K562 (cell line): ENCODE measurements around the gene FCHO1. TPM values are rescaled to one million over a fixed set of nuclear protein-coding genes. Genes with fewer than 3 reads are reported as not detected.

Experiments
- CBX1 ChIP-seq: sonication (generic); IDR thresholded peaks from 2 replicates; pipeline ENCODE4 v1.6.1; 2016; ENCODE audit warnings: antibody characterized with exemption, low read depth, mild to moderate bottlenecking
- CHD4 ChIP-seq: fragments of 200-600 bp; sonication (generic); IDR thresholded peaks from 3 replicates; pipeline ENCODE4 v1.6.1; 2012; ENCODE audit warnings: low read depth, mild to moderate bottlenecking, mixed read lengths, low read length, inconsistent platforms; ENCODE audit not compliant: insufficient read depth, insufficient replicate concordance, poor library complexity, severe bottlenecking
- HDAC3 ChIP-seq: fragments of 450-650 bp; IDR thresholded peaks from 2 replicates; pipeline ENCODE4 v1.6.1; 2018; ENCODE audit warnings: borderline replicate concordance, mild to moderate bottlenecking, moderate library complexity; ENCODE audit not compliant: partially characterized antibody
- HLTF ChIP-seq: fragments of 450-650 bp; IDR thresholded peaks from 2 replicates; pipeline ENCODE4 v1.6.1; 2016
- HSF4 ChIP-seq: fragments of 250-450 bp; sonication (Bioruptor Pico); IDR thresholded peaks from 2 replicates; pipeline ENCODE4 v2.1.2; 2022; ENCODE audit warnings: mild to moderate bottlenecking, moderate library complexity, borderline replicate concordance
- KDM2B ChIP-seq: fragments of 250-450 bp; sonication (Bioruptor Pico); IDR thresholded peaks from 2 replicates; pipeline ENCODE4 v1.8.0; 2021; ENCODE audit warnings: mild to moderate bottlenecking, moderate library complexity
- NCOA4 ChIP-seq: fragments of 450-650 bp; IDR thresholded peaks from 2 replicates; pipeline ENCODE4 v1.6.1; 2018; ENCODE audit warnings: mild to moderate bottlenecking; ENCODE audit not compliant: partially characterized antibody
- RFX1 ChIP-seq: fragments of 450-650 bp; IDR thresholded peaks from 2 replicates; pipeline ENCODE4 v1.6.1; 2016; ENCODE audit warnings: mild to moderate bottlenecking, moderate library complexity
- SAP30 ChIP-seq: fragments of 200-600 bp; sonication (generic); IDR thresholded peaks from 2 replicates; pipeline ENCODE4 v1.6.1; 2012; ENCODE audit warnings: borderline replicate concordance, low read depth, mild to moderate bottlenecking, moderate library complexity, low read length, control low read depth, inconsistent platforms; ENCODE audit not compliant: insufficient read depth, poor library complexity, severe bottlenecking
- SMAD2 ChIP-seq: fragments of 150-350 bp; IDR thresholded peaks from 2 replicates; pipeline ENCODE4 v1.6.1; 2014; ENCODE audit warnings: low read depth, mild to moderate bottlenecking, low read length
- SP1 ChIP-seq: sonication (generic); formaldehyde crosslinking; IDR thresholded peaks from 2 replicates; pipeline ENCODE4 v1.8.1; 2022; ENCODE audit warnings: mild to moderate bottlenecking, missing genetic modification reagents
- TEAD2 ChIP-seq: fragments of 450-650 bp; IDR thresholded peaks from 2 replicates; pipeline ENCODE4 v1.6.1; 2016; ENCODE audit warnings: missing genetic modification characterization, control low read depth, missing compliant biosample characterization
- ZC3H4 ChIP-seq: sonication (generic); formaldehyde crosslinking; IDR thresholded peaks from 2 replicates; pipeline ENCODE4 v1.9.0; 2021; ENCODE audit warnings: missing genetic modification reagents, borderline replicate concordance
- ZKSCAN8 ChIP-seq: fragments of 200-800 bp; sonication (Bioruptor generic); IDR thresholded peaks from 2 replicates; pipeline ENCODE4 v1.6.1; 2016; ENCODE audit warnings: missing genetic modification characterization, missing compliant biosample characterization
- ZNF253 ChIP-seq: fragments of 250-450 bp; sonication (Bioruptor Pico); conservative IDR thresholded peaks from 2 replicates; pipeline ENCODE4 v1.6.1; 2021; ENCODE audit warnings: mild to moderate bottlenecking
- ZNF263 ChIP-seq: sonication (generic); formaldehyde crosslinking; IDR thresholded peaks from 2 replicates; pipeline ENCODE4 v1.8.0; 2022; ENCODE audit warnings: mild to moderate bottlenecking, missing genetic modification reagents, borderline replicate concordance
- ZNF644 ChIP-seq: fragments of 200-800 bp; sonication (Bioruptor generic); IDR thresholded peaks from 2 replicates; pipeline ENCODE4 v1.6.1; 2016; ENCODE audit warnings: low read depth, missing genetic modification characterization, missing compliant biosample characterization
- ZNF695 ChIP-seq: fragments of 450-650 bp; formaldehyde crosslinking; IDR thresholded peaks from 2 replicates; pipeline ENCODE4 v1.4.0; 2020; ENCODE audit warnings: mild to moderate bottlenecking, moderate library complexity
- polyA plus RNA-seq, 8 experiments: library from polyadenylated mRNA; depleted of rRNA in 4 of 8; stranded (reverse) in 5 of 8; unstranded in 3 of 8; fragments of >200 nt; fragmentation: Nextera tagmentation in 2 of 8; fragmentation: Illumina TruSeq in 1 of 8; extraction: Ambion mirVana in 2 of 8; extraction: Trizol in 1 of 8; gene quantifications; 2 replicates each; pipeline versions ENCODE4 v1.2.1 to v1.2.3, GENCODE V29; 2011 to 2014; ENCODE audit warnings: inconsistent platforms in 1 of 8, missing spikeins in 1 of 8
- total RNA-seq, 7 experiments: library from RNA; depleted of rRNA in 6 of 7; stranded (reverse); fragments of >200 nt in 6 of 7; fragmentation: Illumina TruSeq in 2 of 7; extraction: Trizol in 2 of 7; gene quantifications; 2 replicates each; pipeline versions ENCODE4 v1.2.1 to v1.2.3, GENCODE V29; 2011 to 2021; ENCODE audit warnings: low replicate concordance in 1 of 7
- TF ChIP-seq, protein P1 (sequence below): fragments of 250-450 bp; sonication (Bioruptor Pico); IDR thresholded peaks from 2 replicates; pipeline ENCODE4 v1.8.0; 2021; ENCODE audit warnings: mild to moderate bottlenecking, moderate library complexity
- TF ChIP-seq, protein P2 (sequence below): fragments of 450-650 bp; formaldehyde crosslinking; IDR thresholded peaks from 2 replicates; pipeline ENCODE4 v1.4.0; 2022; ENCODE audit warnings: missing genetic modification characterization
- TF ChIP-seq, protein P3 (sequence below), 2 experiments: fragments of 450-650 bp; IDR thresholded peaks; 2 replicates each; pipeline ENCODE4 v1.6.1; 2018; ENCODE audit warnings: mild to moderate bottlenecking in 2 of 2, low read depth in 1 of 2; ENCODE audit not compliant: partially characterized antibody in 2 of 2

FCHO1 gene
- total and polyA plus RNA-seq, 9 of the 15 experiments (the other 6 are each of a cell fraction or from before 2014, with no cell fraction given) = 0.21 to 58.9 (median 18.3) TPM

DNA sequence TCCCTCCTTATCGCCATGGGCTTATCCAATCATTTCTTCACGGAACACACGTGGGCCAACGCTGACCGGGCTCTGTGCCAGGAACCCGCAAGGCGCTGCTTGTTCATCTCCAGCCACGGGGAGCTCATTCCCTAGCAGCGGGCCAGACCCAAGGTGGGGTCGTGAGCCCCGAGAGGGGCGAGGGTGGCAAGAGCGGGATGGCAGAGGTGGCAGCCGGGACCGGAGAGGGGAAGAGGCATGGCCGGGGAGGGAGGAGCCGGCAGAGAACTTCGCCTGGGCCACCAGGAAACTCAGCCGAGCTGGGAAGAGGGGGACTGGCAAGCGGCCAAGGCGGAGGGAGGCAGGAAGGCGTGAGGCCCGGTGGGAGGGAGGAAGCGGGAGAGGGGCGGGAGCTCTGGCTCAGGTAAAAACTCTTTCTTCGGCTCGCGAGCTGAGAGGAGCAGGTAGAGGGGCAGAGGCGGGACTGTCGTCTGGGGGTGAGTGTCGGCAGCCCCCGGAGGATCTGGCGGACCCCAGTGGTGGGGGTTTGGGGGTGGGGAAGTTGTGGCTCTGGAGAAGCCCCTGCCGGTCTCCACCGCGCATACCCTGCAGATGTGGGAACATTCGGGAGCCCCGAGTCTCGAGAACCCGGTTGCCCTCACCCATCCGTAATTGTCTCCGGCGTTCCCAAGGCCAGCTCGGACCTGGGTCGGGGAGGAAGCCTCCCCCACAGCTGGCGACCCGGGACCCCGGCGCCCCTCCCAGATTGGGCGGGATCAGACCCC lies 43.6 kb downstream of the FCHO1 start, which contains the start of gene B3GNT3 (continued):
- TF ChIP-seq, protein P1, sequence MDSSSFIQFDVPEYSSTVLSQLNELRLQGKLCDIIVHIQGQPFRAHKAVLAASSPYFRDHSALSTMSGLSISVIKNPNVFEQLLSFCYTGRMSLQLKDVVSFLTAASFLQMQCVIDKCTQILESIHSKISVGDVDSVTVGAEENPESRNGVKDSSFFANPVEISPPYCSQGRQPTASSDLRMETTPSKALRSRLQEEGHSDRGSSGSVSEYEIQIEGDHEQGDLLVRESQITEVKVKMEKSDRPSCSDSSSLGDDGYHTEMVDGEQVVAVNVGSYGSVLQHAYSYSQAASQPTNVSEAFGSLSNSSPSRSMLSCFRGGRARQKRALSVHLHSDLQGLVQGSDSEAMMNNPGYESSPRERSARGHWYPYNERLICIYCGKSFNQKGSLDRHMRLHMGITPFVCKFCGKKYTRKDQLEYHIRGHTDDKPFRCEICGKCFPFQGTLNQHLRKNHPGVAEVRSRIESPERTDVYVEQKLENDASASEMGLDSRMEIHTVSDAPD (CRISPR knock-in tag) = no peak
- TF ChIP-seq CBX1 (peak; percentile 95), ZNF253 (CRISPR knock-in tag) (no peak), CHD4 (peak; percentile 82), HLTF (no peak), ZNF695 (CRISPR knock-in tag) (no peak), ZC3H4 (no peak), HSF4 (CRISPR knock-in tag) (no peak), SP1 (CRISPR knock-in tag) (0 out of 2 replicates have a peak, but pooled peaks have one; percentile 24), RFX1 (no peak), SAP30 (no peak), ZNF644 (tag) (no peak), HDAC3 (no peak), KDM2B (CRISPR knock-in tag) (no peak), NCOA4 (no peak), TEAD2 (tag) (no peak), ZNF263 (no peak), ZKSCAN8 (CRISPR knock-in tag) (no peak), SMAD2 (no peak)
- TF ChIP-seq, protein P2, sequence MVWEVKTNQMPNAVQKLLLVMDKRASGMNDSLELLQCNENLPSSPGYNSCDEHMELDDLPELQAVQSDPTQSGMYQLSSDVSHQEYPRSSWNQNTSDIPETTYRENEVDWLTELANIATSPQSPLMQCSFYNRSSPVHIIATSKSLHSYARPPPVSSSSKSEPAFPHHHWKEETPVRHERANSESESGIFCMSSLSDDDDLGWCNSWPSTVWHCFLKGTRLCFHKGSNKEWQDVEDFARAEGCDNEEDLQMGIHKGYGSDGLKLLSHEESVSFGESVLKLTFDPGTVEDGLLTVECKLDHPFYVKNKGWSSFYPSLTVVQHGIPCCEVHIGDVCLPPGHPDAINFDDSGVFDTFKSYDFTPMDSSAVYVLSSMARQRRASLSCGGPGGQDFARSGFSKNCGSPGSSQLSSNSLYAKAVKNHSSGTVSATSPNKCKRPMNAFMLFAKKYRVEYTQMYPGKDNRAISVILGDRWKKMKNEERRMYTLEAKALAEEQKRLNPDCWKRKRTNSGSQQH (CRISPR knock-in tag) = no peak
- TF ChIP-seq, protein P3, sequence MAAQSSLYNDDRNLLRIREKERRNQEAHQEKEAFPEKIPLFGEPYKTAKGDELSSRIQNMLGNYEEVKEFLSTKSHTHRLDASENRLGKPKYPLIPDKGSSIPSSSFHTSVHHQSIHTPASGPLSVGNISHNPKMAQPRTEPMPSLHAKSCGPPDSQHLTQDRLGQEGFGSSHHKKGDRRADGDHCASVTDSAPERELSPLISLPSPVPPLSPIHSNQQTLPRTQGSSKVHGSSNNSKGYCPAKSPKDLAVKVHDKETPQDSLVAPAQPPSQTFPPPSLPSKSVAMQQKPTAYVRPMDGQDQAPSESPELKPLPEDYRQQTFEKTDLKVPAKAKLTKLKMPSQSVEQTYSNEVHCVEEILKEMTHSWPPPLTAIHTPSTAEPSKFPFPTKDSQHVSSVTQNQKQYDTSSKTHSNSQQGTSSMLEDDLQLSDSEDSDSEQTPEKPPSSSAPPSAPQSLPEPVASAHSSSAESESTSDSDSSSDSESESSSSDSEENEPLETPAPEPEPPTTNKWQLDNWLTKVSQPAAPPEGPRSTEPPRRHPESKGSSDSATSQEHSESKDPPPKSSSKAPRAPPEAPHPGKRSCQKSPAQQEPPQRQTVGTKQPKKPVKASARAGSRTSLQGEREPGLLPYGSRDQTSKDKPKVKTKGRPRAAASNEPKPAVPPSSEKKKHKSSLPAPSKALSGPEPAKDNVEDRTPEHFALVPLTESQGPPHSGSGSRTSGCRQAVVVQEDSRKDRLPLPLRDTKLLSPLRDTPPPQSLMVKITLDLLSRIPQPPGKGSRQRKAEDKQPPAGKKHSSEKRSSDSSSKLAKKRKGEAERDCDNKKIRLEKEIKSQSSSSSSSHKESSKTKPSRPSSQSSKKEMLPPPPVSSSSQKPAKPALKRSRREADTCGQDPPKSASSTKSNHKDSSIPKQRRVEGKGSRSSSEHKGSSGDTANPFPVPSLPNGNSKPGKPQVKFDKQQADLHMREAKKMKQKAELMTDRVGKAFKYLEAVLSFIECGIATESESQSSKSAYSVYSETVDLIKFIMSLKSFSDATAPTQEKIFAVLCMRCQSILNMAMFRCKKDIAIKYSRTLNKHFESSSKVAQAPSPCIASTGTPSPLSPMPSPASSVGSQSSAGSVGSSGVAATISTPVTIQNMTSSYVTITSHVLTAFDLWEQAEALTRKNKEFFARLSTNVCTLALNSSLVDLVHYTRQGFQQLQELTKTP (IDR thresholded peaks at IDR 0.05; ENCODE audit: low read depth in 1 of 2, partially characterized antibody in 2 of 2) = no peak
